Measurements from ENCODE around the gene BNIP3. TPM values are rescaled to one million over a fixed set of nuclear protein-coding genes. Genes with fewer than 3 reads are reported as not detected.
A peak's percentile ranks its signal among the peaks of the same experiment; 100 is the strongest.

BNIP3 gene
- total RNA-seq, 1 experiment from 2014 or later, result 113 TPM

DNA sequence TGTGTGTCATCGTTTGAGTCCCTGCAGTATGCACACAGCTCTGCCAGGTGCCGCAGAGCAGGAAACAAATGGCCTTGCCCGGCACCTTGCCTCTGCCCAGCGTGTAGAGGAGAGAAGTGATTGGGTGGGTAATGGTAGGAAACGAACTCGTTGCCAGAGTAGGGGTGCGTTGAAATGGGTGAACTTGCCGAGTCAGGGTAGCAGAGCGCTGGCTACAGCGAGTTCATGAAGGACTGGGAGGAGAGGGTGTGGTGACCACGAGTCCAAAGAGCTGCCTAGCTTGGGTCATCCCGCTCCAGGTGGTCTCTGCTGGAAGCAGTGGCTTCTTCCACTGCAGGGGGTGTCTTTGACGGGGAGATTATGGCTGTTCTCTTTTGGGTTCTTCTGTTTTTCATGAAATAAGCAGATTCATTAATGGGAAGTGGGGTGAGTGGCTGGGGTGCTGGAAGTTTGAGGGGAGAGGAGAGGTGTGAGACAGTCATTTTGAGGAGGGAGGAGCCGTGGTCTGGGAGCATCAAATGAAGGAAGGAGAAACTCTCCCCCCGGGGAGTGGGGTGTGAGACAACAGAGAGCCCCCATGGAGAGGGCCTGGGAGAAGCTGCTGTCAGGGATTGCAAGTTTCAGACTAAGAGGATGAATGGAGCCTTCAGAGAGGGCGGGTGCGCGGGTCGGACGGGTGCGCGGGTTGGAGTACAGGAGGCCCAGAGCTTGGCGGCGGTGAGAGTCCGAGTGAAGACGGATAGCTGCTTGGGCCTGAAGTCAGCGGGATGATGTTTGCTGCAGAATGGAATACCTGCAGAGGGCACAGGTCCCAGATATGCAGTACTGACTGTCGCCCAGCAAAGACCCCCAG, 54.8 kb downstream of the BNIP3 start:
- Mint-ChIP-seq H3K9me3 (peaks cover 9% of the 10 kb centered on the region), H3K4me1 (peaks cover 79% of the 10 kb centered on the region), H3K27me3 (ENCODE audit: low read depth) (no peaks in the 10 kb centered on the region), H3K36me3 (peaks cover 10% of the 10 kb centered on the region), H3K4me3 (no peak overlapping the region), H3K27ac (peak overlapping the region; percentile 89)
- no peak for TF ChIP-seq ZNF263 (CRISPR knock-in tag; IDR thresholded peaks at IDR 0.05; ENCODE audit: low read depth)
- TF ChIP-seq CTCF (IDR thresholded peaks at IDR 0.05), result no peak
- TF ChIP-seq SOX15 (CRISPR knock-in tag; IDR thresholded peaks at IDR 0.05), result no peak
- TF ChIP-seq ZNF138 (CRISPR knock-in tag; conservative IDR thresholded peaks at IDR 0.05), result no peak
- TF ChIP-seq, protein P1, sequence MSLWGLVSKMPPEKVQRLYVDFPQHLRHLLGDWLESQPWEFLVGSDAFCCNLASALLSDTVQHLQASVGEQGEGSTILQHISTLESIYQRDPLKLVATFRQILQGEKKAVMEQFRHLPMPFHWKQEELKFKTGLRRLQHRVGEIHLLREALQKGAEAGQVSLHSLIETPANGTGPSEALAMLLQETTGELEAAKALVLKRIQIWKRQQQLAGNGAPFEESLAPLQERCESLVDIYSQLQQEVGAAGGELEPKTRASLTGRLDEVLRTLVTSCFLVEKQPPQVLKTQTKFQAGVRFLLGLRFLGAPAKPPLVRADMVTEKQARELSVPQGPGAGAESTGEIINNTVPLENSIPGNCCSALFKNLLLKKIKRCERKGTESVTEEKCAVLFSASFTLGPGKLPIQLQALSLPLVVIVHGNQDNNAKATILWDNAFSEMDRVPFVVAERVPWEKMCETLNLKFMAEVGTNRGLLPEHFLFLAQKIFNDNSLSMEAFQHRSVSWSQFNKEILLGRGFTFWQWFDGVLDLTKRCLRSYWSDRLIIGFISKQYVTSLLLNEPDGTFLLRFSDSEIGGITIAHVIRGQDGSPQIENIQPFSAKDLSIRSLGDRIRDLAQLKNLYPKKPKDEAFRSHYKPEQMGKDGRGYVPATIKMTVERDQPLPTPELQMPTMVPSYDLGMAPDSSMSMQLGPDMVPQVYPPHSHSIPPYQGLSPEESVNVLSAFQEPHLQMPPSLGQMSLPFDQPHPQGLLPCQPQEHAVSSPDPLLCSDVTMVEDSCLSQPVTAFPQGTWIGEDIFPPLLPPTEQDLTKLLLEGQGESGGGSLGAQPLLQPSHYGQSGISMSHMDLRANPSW (CRISPR knock-in tag; conservative IDR thresholded peaks at IDR 0.05; ENCODE audit: low read depth), result no peak
- TF ChIP-seq CREB1 (CRISPR knock-in tag; IDR thresholded peaks at IDR 0.05), result no peak
- no peak for TF ChIP-seq SMAD4 (CRISPR knock-in tag; IDR thresholded peaks at IDR 0.05)
- TF ChIP-seq, protein P2, sequence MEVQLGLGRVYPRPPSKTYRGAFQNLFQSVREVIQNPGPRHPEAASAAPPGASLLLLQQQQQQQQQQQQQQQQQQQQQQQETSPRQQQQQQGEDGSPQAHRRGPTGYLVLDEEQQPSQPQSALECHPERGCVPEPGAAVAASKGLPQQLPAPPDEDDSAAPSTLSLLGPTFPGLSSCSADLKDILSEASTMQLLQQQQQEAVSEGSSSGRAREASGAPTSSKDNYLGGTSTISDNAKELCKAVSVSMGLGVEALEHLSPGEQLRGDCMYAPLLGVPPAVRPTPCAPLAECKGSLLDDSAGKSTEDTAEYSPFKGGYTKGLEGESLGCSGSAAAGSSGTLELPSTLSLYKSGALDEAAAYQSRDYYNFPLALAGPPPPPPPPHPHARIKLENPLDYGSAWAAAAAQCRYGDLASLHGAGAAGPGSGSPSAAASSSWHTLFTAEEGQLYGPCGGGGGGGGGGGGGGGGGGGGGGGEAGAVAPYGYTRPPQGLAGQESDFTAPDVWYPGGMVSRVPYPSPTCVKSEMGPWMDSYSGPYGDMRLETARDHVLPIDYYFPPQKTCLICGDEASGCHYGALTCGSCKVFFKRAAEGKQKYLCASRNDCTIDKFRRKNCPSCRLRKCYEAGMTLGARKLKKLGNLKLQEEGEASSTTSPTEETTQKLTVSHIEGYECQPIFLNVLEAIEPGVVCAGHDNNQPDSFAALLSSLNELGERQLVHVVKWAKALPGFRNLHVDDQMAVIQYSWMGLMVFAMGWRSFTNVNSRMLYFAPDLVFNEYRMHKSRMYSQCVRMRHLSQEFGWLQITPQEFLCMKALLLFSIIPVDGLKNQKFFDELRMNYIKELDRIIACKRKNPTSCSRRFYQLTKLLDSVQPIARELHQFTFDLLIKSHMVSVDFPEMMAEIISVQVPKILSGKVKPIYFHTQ (CRISPR knock-in tag; IDR thresholded peaks at IDR 0.05), result no peak
- TF ChIP-seq NFYB (CRISPR knock-in tag; conservative IDR thresholded peaks at IDR 0.05; ENCODE audit: low read depth), result no peak
- TF ChIP-seq, protein P3, sequence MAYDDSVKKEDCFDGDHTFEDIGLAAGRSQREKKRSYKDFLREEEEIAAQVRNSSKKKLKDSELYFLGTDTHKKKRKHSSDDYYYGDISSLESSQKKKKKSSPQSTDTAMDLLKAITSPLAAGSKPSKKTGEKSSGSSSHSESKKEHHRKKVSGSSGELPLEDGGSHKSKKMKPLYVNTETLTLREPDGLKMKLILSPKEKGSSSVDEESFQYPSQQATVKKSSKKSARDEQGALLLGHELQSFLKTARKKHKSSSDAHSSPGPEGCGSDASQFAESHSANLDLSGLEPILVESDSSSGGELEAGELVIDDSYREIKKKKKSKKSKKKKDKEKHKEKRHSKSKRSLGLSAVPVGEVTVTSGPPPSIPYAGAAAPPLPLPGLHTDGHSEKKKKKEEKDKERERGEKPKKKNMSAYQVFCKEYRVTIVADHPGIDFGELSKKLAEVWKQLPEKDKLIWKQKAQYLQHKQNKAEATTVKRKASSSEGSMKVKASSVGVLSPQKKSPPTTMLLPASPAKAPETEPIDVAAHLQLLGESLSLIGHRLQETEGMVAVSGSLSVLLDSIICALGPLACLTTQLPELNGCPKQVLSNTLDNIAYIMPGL (CRISPR knock-in tag; IDR thresholded peaks at IDR 0.05), result no peak
- TF ChIP-seq, protein P4, sequence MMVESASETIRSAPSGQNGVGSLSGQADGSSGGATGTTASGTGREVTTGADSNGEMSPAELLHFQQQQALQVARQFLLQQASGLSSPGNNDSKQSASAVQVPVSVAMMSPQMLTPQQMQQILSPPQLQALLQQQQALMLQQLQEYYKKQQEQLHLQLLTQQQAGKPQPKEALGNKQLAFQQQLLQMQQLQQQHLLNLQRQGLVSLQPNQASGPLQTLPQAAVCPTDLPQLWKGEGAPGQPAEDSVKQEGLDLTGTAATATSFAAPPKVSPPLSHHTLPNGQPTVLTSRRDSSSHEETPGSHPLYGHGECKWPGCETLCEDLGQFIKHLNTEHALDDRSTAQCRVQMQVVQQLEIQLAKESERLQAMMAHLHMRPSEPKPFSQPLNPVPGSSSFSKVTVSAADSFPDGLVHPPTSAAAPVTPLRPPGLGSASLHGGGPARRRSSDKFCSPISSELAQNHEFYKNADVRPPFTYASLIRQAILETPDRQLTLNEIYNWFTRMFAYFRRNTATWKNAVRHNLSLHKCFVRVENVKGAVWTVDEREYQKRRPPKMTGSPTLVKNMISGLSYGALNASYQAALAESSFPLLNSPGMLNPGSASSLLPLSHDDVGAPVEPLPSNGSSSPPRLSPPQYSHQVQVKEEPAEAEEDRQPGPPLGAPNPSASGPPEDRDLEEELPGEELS (CRISPR knock-in tag; IDR thresholded peaks at IDR 0.05), result no peak
- DNase-seq (ENCODE audit: low spot score), result no peak
- no peak for ATAC-seq
- ChIA-PET CTCF (interaction anchor here (1.4 to 2.5 kb wide), 2 partner anchors 16 to 28 kb away, joined by 3 to 6 read pairs; no protein-coding TSS in a partner anchor), POLR2A (no interaction called here)

DNA sequence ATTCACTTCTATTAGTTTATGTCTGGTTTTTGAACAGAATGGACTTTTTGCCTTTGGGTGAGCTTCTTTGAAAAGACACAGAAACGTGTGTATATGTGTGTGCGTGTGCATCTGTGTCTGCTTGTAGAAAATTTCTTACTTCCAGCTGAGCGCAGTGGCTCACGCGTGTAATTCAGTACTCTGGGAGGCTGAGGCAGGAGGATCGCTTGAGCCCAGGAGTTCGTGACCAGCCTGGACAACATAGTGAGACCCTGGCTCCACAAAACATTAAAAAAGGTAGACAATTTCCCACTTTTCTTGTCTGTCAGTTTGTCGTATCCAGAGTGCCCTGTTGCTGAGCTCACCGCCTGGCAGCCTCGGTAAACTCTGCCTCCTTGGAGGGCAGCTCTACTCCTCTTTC, 55.5 kb downstream of the BNIP3 start:
- H3K4me3 Mint-ChIP-seq, result no peak overlapping the region

More for the DNA sequence above, 55.5 kb downstream of the BNIP3 start:
- peak overlapping the region; percentile 89 for H3K27ac Mint-ChIP-seq
- no peak for DNase-seq (ENCODE audit: low spot score)
- H3K4me1 Mint-ChIP-seq, result peaks cover 82% of the 10 kb centered on the region
- ATAC-seq, result no peak
- no peak for TF ChIP-seq ZBTB21 (CRISPR knock-in tag; IDR thresholded peaks at IDR 0.05; ENCODE audit: borderline replicate concordance)
- peak; percentile 77 for TF ChIP-seq ZNF121 (CRISPR knock-in tag; IDR thresholded peaks at IDR 0.05)
- H3K9me3 Mint-ChIP-seq, result peaks cover 9% of the 10 kb centered on the region
- POLR2A ChIA-PET, result no interaction called here
- CTCF ChIA-PET, result interaction anchor here (0.6 to 2.5 kb wide), 3 partner anchors 17 to 35 kb away, joined by 3 to 6 read pairs (median 3); no protein-coding TSS in a partner anchor
- peaks cover 9% of the 10 kb centered on the region for H3K36me3 Mint-ChIP-seq
- no peaks in the 10 kb centered on the region for H3K27me3 Mint-ChIP-seq (ENCODE audit: low read depth)

All from WTC11 (cell line).